ENCODE results near the gene MAP2K7.

DNA sequence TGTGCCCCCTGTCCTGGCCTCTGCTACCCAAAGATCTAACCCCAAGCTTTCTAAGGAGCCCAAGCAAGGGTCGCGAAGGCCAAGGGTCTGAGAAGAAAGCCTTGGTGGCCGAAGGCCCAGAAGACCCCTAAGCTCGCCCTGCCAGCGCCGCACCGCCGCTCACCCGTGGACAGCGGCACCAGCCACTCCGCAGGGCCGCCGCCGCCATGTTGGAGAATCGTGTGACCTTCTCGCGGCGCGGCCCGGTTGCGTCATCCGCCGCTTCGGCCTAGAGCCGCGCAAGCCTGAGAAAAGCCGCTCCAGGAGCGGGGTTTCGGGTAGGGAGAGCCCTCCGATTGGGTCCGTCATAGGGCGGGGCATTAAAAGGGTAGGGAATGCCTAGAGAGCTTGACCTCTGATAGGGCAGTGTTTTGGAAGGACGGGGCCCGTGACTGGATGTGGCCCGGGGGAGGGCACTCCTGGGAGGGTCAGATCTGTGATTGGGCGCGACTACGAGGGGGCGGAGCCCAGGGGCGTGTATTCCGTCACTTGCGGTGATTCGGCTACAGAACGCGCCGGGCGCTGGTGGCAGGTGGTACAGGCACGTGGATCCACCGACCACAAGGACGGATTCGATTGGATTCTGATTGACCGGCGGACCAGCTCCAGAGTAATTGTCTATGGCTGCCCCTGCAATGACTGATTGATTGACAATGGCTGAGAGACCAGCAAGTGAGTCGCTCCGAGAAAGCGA is 39.9 kb downstream of the MAP2K7 start, which contains the start of gene TIMM44:
- TF ChIP-seq CTCF (IDR thresholded peaks at IDR 0.05) (no peak), POLR2A (IDR thresholded peaks at IDR 0.05) (peak; percentile 60 to 71), EP300 (IDR thresholded peaks at IDR 0.05) (no peak)
